GM18858 (cell line): ENCODE results near the gene OTOF.

Source experiments
- ATAC-seq: cut with Tn5 transposase; IDR thresholded peaks from one replicate; pipeline ENCODE4 v1.9.1; 2021; ENCODE audit not compliant: unreplicated experiment

Gene OTOF

GRCh38 chr2:26421961-26422360 lies 56.0 kb downstream of the OTOF start:
- no peak for ATAC-seq

DNA sequence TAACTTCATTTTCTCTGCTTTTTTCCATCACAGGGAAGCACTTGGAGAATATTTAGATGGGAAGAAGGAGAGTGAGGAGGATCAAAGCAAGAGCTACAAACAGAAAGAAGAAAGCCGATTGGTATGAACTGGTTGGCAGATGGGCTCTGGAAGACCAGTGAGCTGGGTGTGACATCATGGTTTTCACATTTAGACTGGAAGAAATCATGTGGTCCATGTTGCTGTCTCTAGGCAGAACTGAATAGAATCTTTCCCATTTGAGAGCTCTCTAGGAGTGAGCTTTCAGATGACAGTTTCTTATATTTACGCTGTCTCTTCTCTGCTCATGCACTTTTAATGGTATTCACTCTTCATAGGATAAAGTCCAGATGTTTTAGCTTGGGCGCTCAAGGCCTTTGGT lies 63.6 kb downstream of the OTOF start:
- no peak for ATAC-seq

- ATAC-seq: peak; percentile 73
Observed at GRCh38 chr2:26412091-26412673, 65.7 kb downstream of the OTOF start.

- ATAC-seq: no peak
Observed at GRCh38 chr2:26411419-26411818, 66.5 kb downstream of the OTOF start.

- no peak for ATAC-seq
Observed at GRCh38 chr2:26410764-26411243, 67.1 kb downstream of the OTOF start.

GRCh38 chr2:26409785-26410184 lies 68.1 kb downstream of the OTOF start:
- ATAC-seq: no peak

- no peak for ATAC-seq
Observed at GRCh38 chr2:26407526-26407925, 70.4 kb downstream of the OTOF start.
